ENCODE results near the gene EPM2AIP1. TPM values are rescaled to one million over a fixed set of nuclear protein-coding genes. Genes with fewer than 3 reads are reported as not detected.

The EPM2AIP1 gene
- total and polyA plus RNA-seq, 2 of the 8 experiments (the other 6 are each of a cell fraction or from before 2014, with no cell fraction given) = 6.6 to 9.0 TPM

DNA sequence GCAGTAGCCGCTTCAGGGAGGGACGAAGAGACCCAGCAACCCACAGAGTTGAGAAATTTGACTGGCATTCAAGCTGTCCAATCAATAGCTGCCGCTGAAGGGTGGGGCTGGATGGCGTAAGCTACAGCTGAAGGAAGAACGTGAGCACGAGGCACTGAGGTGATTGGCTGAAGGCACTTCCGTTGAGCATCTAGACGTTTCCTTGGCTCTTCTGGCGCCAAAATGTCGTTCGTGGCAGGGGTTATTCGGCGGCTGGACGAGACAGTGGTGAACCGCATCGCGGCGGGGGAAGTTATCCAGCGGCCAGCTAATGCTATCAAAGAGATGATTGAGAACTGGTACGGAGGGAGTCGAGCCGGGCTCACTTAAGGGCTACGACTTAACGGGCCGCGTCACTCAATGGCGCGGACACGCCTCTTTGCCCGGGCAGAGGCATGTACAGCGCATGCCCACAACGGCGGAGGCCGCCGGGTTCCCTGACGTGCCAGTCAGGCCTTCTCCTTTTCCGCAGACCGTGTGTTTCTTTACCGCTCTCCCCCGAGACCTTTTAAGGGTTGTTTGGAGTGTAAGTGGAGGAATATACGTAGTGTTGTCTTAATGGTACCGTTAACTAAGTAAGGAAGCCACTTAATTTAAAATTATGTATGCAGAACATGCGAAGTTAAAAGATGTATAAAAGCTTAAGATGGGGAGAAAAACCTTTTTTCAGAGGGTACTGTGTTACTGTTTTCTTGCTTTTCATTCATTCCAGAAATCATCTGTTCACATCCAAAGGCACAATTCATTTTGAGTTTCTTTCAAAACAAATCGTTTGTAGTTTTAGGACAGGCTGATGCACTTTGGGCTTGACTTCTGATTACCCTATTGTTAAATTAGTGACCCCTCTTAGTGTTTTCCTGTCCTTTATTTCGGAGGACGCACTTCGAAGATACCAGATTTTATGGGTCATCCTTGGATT is 674 bp upstream of the EPM2AIP1 start, which contains the start of gene MLH1 (continued):
- TF ChIP-seq KDM1A (IDR thresholded peaks at IDR 0.05; ENCODE audit: borderline replicate concordance, low read length) = no peak
- 0 out of 2 replicates have a peak, but pooled peaks have one; percentile 14 for TF ChIP-seq KDM5A (IDR thresholded peaks at IDR 0.05; ENCODE audit: low read length)
- TF ChIP-seq EP300 (IDR thresholded peaks at IDR 0.05; ENCODE audit: borderline replicate concordance in 1 of 2, low read depth in 2 of 2, low read length in 2 of 2) = no peak
- TF ChIP-seq BCL11A (IDR thresholded peaks at IDR 0.05; ENCODE audit: low read depth in 2 of 2, low read length in 2 of 2) = no peak
- no peak for TF ChIP-seq SUZ12 (IDR thresholded peaks at IDR 0.05; ENCODE audit: low read length)
- no peak for TF ChIP-seq SIRT6 (IDR thresholded peaks at IDR 0.05; ENCODE audit: low read length)
- TF ChIP-seq SIN3A (conservative IDR thresholded peaks at IDR 0.05 in 1 of 2, IDR thresholded peaks at IDR 0.05 in 1 of 2; ENCODE audit: low read depth in 1 of 2, low read length in 2 of 2) = peak; percentile 17 to 36; a peak in 1 of 4 replicates
- no peak for TF ChIP-seq RFX5 (IDR thresholded peaks at IDR 0.05; ENCODE audit: borderline replicate concordance, low read depth, low read length)
- TF ChIP-seq TBP (IDR thresholded peaks at IDR 0.05; ENCODE audit: low read depth, low read length) = peak; percentile 76
- no peak for TF ChIP-seq HDAC6 (IDR thresholded peaks at IDR 0.05; ENCODE audit: low read depth, low read length)
- TF ChIP-seq, protein P1, sequence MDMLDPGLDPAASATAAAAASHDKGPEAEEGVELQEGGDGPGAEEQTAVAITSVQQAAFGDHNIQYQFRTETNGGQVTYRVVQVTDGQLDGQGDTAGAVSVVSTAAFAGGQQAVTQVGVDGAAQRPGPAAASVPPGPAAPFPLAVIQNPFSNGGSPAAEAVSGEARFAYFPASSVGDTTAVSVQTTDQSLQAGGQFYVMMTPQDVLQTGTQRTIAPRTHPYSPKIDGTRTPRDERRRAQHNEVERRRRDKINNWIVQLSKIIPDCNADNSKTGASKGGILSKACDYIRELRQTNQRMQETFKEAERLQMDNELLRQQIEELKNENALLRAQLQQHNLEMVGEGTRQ (IDR thresholded peaks at IDR 0.05; ENCODE audit: low read length) = 0 out of 2 replicates have a peak, but pooled peaks have one; percentile 37
- TF ChIP-seq RXRA (IDR thresholded peaks at IDR 0.05; ENCODE audit: insufficient read depth, low read depth, low read length) = no peak
- TF ChIP-seq FOSL1 (IDR thresholded peaks at IDR 0.05; ENCODE audit: insufficient read depth, low read depth, low read length) = no peak
- no peak for TF ChIP-seq CHD1 (IDR thresholded peaks at IDR 0.05; ENCODE audit: low read depth, low read length)
- no peak for TF ChIP-seq BRCA1 (IDR thresholded peaks at IDR 0.05; ENCODE audit: low read depth, low read length)
- TF ChIP-seq, protein P2, sequence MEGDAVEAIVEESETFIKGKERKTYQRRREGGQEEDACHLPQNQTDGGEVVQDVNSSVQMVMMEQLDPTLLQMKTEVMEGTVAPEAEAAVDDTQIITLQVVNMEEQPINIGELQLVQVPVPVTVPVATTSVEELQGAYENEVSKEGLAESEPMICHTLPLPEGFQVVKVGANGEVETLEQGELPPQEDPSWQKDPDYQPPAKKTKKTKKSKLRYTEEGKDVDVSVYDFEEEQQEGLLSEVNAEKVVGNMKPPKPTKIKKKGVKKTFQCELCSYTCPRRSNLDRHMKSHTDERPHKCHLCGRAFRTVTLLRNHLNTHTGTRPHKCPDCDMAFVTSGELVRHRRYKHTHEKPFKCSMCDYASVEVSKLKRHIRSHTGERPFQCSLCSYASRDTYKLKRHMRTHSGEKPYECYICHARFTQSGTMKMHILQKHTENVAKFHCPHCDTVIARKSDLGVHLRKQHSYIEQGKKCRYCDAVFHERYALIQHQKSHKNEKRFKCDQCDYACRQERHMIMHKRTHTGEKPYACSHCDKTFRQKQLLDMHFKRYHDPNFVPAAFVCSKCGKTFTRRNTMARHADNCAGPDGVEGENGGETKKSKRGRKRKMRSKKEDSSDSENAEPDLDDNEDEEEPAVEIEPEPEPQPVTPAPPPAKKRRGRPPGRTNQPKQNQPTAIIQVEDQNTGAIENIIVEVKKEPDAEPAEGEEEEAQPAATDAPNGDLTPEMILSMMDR (IDR thresholded peaks at IDR 0.05; ENCODE audit: control extremely low read depth in 1 of 3, insufficient read depth in 1 of 3, low read depth in 1 of 3, low read length in 3 of 3) = no peak
- peak; percentile 97 for TF ChIP-seq SP1 (IDR thresholded peaks at IDR 0.05; ENCODE audit: low read depth, low read length)
- TF ChIP-seq, protein P3, sequence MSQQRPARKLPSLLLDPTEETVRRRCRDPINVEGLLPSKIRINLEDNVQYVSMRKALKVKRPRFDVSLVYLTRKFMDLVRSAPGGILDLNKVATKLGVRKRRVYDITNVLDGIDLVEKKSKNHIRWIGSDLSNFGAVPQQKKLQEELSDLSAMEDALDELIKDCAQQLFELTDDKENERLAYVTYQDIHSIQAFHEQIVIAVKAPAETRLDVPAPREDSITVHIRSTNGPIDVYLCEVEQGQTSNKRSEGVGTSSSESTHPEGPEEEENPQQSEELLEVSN (IDR thresholded peaks at IDR 0.05) = peak; percentile 96
